GM18508 (cell line): ENCODE data around the gene TUBA1B.

Experiments used
- ATAC-seq: cut with Tn5 transposase; IDR thresholded peaks from one replicate; pipeline ENCODE4 v1.9.1; 2021; ENCODE audit warnings: moderate number of reproducible peaks; ENCODE audit not compliant: insufficient read depth, unreplicated experiment

TUBA1B gene

GRCh38 chr12:49092816-49093406 is 38.3 kb downstream of the TUBA1B start:
- ATAC-seq, result no peak

DNA sequence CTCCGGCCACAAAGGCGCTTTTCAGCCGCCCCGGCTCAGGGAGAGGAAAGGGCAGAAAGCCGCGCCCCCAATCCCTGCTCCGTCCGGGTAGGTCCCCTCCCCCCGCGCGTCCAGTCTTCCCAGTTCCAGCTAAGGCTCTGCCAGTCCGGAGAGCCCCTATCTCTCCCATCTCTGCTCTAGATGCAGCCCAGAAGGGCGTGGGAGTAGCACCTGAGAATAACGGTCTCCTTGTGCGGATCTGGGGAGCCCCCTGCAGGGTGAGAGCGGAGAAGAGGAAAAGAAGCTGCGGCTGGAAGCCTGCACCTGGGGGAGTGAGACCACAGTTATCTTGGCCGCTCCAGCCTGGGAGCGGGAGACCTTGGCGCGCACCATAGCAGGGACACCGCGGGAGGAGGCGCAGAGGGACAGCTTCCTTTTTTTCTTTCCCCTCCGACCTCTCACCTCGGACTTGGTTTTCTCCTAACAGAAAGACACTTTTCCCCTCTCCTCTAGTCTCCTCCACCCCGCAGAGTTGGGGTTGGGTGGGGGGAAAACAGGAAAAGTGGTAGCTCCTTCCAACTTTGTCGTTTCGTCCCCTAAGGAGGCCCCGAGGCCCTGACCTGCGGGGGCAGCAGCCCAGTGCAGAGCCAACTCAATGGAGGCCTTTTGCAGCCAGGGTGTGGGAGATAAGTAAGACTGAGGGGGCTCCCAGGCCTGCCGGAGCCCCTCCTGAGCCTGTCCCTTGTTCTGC is 38.9 kb downstream of the TUBA1B start:
- ATAC-seq, result no peak

DNA sequence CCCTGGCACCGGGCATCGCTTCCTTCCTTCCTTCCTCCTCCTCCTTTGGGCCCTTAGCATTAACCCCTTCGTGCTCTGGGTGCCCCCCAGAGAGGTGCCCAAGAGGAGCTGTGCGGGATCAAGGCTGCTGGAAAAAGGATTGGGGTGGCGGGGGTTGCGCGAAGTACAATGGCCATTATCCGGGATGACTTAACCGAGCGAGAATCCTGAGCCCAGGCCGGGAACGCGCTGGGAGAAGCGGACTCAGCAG is 39.4 kb downstream of the TUBA1B start:
- no peak for ATAC-seq

GRCh38 chr12:49091056-49091835 is 39.9 kb downstream of the TUBA1B start:
- ATAC-seq, result no peak

- no peak for ATAC-seq
These were observed 41.1 kb downstream of the TUBA1B start for GRCh38 chr12:49089821-49090773.

DNA sequence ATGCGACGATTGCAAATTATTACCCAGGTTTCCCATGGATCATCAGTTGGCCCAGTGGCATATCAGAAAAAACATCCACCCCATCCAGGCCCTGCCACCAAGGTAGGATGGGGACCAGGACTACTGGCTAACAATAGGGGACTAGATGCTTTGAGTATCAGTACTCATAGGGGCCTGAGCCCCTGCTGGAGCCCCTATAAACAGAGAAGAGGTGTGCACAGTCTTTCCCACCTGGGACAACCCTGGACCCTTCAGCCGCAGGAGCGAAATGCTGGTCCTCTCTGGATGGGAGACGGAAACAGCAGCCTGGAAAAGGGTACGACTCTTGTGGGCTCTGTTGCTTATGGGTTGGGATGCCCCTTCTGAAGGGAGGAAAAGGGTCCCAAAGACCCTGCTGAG is 42.3 kb downstream of the TUBA1B start:
- no peak for ATAC-seq

DNA sequence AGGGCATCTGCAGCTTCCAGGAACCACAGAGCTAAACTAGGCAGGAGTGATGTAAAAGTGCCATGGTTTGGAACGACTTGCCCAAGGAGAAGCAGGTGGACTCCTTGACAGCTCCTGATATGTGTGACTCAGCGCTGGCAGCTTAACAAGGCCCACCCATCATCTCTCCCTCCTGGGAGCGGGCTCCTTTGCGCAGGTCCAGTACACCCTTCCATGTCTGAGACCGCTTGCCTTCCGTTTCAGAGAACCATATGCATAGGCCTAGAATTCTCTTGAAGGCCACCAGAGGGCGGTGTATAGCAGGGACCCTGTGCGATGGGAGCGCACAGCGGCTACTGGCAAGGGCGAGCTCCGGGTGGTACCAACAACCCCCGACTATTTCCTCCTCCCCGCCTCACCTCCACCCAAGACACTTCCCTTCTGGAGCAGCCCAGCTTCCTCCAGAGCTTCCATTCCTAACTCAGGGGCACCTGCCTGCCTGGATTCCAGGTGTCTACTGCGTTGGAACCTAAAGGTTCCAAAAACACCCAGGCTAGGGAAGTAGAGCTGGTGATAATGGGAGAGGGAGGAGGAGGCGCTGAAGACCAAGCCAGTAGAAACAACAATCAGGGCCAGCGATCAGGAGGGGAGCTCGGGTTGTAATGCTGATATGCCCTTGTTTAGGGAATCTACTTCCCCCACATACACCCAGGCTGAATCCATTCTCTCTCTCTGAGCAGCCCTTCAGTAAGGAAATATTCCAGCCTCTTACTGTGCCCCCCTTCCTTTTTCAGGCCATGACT is 42.9 kb downstream of the TUBA1B start:
- no peak for ATAC-seq

- no peak for ATAC-seq
These were observed 45.1 kb downstream of the TUBA1B start for GRCh38 chr12:49086116-49086515.

DNA sequence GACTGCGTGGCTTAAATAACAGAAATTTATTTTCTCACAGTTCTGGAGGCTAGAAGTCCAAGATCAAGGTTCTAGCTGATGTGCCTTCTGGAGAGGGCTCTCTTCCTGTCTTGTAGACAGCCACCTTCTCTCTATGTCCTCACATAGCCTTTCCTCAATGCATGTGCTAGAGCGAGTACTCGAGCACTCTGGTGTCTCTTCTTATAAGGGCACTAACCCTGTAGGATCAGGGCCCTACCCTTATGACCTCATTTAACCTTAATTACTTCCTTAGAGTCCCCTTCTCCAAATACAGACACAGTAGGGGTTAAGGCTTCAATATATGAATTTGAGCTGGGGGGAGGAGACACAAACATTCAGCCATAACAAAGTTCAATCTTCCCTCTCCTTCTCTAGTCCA is 46.8 kb downstream of the TUBA1B start:
- ATAC-seq, result no peak

DNA sequence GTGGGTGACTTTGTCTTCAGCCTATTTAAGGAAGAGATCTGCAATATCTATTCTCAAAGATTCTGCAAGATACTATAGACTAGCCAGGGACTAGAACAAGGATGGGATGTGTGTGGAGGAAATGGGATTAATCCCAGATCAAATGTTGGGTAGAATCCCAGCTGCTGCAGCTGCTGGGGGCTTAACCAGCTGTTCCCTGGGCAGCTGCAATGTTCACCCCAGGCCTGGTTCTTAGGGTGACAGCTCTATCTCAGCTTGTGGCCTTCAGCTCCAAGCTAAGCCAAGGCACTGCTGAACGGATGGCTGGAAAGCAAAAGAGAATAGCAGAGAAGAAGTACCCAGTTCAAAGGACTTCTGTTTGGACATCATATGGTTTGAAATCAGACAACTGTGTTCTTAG is 51.4 kb downstream of the TUBA1B start:
- no peak for ATAC-seq
